ENCODE data around the gene DENND1A. TPM values are rescaled to one million over a fixed set of nuclear protein-coding genes. Genes with fewer than 3 reads are reported as not detected.

Gene DENND1A
- total RNA-seq, 1 experiment from 2014 or later, result 42.5 TPM

DNA sequence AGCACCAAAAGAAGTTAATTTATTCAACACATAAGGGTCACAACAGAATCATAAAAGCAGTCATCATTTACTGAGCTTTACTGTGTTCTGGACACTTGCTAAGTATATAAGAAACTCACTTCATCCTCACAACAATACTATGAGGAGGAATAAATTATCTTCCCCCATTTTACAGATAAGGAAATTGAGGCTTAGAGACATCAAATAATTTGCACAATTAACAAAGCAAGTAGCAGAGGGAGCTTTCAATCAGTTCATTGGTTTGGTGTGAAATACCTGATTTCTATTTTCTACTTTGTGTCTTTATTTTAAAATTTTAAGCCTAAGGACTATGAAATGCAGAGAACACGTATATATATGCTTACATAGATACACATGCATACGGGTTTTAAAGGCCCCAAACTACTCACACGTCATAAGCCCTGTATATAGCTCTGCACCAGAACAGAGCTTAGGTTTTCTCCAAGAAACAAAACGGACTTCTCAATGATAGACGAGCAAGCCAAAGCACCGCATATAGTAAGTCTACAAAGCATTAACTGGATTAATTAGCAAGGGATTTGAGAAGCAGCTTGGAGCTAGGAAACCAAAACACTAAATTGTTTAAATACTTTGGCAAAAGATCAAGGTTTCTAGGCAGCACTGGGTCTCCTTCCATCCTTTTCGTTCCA, 95.6 kb downstream of the DENND1A start:
- H3K27ac Mint-ChIP-seq (ENCODE audit: low read depth, unreplicated experiment), result peak overlapping the region; percentile 16
- no peak for DNase-seq (ENCODE audit: unreplicated experiment)
- H3K4me1 Mint-ChIP-seq (ENCODE audit: insufficient read depth, unreplicated experiment), result no peaks in the 10 kb centered on the region
- ChIA-PET CTCF (interaction anchor here (0.9 kb wide), 1 partner anchor 524 kb away, joined by 3 read pairs; no protein-coding TSS in a partner anchor), POLR2A (no interaction called here)
- BruUV-seq (replicated peaks), result no TSS peak
- no peaks in the 10 kb centered on the region for H3K27me3 Mint-ChIP-seq (ENCODE audit: insufficient read depth, unreplicated experiment)
- peaks cover 12% of the 10 kb centered on the region for H3K36me3 Mint-ChIP-seq (ENCODE audit: insufficient read depth, unreplicated experiment)
- intact Hi-C loops (cut with micrococcal nuclease), result no loop called here
- TF ChIP-seq, protein P1, sequence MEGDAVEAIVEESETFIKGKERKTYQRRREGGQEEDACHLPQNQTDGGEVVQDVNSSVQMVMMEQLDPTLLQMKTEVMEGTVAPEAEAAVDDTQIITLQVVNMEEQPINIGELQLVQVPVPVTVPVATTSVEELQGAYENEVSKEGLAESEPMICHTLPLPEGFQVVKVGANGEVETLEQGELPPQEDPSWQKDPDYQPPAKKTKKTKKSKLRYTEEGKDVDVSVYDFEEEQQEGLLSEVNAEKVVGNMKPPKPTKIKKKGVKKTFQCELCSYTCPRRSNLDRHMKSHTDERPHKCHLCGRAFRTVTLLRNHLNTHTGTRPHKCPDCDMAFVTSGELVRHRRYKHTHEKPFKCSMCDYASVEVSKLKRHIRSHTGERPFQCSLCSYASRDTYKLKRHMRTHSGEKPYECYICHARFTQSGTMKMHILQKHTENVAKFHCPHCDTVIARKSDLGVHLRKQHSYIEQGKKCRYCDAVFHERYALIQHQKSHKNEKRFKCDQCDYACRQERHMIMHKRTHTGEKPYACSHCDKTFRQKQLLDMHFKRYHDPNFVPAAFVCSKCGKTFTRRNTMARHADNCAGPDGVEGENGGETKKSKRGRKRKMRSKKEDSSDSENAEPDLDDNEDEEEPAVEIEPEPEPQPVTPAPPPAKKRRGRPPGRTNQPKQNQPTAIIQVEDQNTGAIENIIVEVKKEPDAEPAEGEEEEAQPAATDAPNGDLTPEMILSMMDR (IDR thresholded peaks at IDR 0.05; ENCODE audit: unreplicated experiment), result no peak
- H3K4me3 Mint-ChIP-seq (ENCODE audit: unreplicated experiment), result no peak overlapping the region
- H3K9me3 Mint-ChIP-seq (ENCODE audit: unreplicated experiment), result peaks cover 17% of the 10 kb centered on the region

DNA sequence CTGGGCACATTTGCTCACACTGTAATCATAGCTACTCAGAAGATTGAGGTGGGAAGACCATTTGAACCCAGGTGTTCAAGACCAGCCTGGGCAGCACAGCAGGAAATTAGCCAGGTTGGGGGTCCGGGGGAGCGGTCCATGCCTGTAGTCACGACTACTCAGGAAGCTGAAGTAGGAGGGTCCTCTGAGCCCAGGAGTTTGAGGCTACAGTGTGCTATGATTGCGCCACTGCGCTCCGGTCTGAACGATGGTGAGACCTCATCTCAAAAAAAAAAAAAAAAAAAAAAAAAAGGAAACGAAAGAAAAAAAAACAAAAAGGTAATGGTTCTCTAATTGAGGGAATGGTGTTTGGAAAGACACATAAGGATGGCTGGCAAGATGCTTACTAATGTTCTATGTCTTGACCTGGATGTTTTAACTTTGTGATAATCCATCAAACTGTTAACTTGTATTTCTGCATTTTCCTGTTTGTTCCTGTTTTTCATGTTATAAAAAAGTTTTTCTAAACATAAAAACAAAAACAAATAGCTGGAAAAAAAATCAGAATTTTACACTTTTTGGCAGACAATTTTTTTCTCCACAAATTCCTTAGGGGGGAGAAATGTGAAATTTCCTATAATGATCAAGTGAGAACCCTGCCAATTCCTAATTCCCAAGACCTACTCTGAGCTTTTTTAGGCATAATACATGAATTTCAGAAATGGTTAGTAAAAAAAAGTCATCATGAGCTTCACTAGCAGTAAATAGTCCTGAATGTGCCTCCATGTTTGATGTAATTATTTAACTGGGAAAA, 96.9 kb downstream of the DENND1A start:
- H3K4me3 Mint-ChIP-seq (ENCODE audit: unreplicated experiment), result no peak overlapping the region
- peaks cover 30% of the 10 kb centered on the region for H3K9me3 Mint-ChIP-seq (ENCODE audit: unreplicated experiment)
- peaks cover 12% of the 10 kb centered on the region for H3K36me3 Mint-ChIP-seq (ENCODE audit: insufficient read depth, unreplicated experiment)
- no peaks in the 10 kb centered on the region for H3K4me1 Mint-ChIP-seq (ENCODE audit: insufficient read depth, unreplicated experiment)
- intact Hi-C loops (cut with micrococcal nuclease), result no loop called here
- no peak overlapping the region for H3K27ac Mint-ChIP-seq (ENCODE audit: low read depth, unreplicated experiment)
- H3K27me3 Mint-ChIP-seq (ENCODE audit: insufficient read depth, unreplicated experiment), result no peaks in the 10 kb centered on the region
- POLR2A ChIA-PET, result interaction anchor here (0.6 to 0.9 kb wide), 2 partner anchors 8 to 91 kb away, joined by 3 read pairs; no protein-coding TSS in a partner anchor
- no peak for DNase-seq (ENCODE audit: unreplicated experiment)
- BruUV-seq (replicated peaks), result no TSS peak
- TF ChIP-seq, protein P1 (IDR thresholded peaks at IDR 0.05; ENCODE audit: unreplicated experiment), result no peak
- CTCF ChIA-PET, result interaction anchor here (0.6 kb wide), 1 partner anchor 208 kb away, joined by 4 read pairs; no protein-coding TSS in a partner anchor

DNA sequence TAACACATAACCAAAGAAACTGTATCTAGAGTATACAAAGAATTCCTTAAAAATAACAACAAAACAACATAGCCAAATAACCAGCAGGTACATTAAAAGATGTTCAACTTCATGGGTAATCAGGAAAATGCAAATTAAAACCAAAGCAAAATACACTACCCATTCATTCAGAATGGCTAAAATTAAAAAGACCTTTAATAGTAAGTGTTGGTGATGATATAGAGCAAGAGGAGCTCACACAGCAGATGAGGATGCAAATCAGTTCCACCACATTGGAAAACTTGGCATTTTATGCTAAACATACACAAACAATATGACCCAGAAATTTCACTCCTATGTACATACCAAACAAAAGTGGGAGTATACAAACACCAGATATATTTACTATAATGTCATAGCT, 97.8 kb downstream of the DENND1A start:
- no peaks in the 10 kb centered on the region for H3K27me3 Mint-ChIP-seq (ENCODE audit: insufficient read depth, unreplicated experiment)
- no TSS peak for BruUV-seq (replicated peaks)
- no peak for DNase-seq (ENCODE audit: unreplicated experiment)
- intact Hi-C loops (cut with micrococcal nuclease), result no loop called here
- CTCF ChIA-PET, result interaction anchor here (0.8 kb wide), 1 partner anchor 12 kb away, joined by 3 read pairs; no protein-coding TSS in a partner anchor
- POLR2A ChIA-PET, result no interaction called here
- H3K36me3 Mint-ChIP-seq (ENCODE audit: insufficient read depth, unreplicated experiment), result peaks cover 12% of the 10 kb centered on the region
- TF ChIP-seq, protein P1 (IDR thresholded peaks at IDR 0.05; ENCODE audit: unreplicated experiment), result no peak
- H3K4me1 Mint-ChIP-seq (ENCODE audit: insufficient read depth, unreplicated experiment), result no peaks in the 10 kb centered on the region
- H3K4me3 Mint-ChIP-seq (ENCODE audit: unreplicated experiment), result no peak overlapping the region
- H3K27ac Mint-ChIP-seq (ENCODE audit: low read depth, unreplicated experiment), result no peak overlapping the region
- peaks cover 37% of the 10 kb centered on the region for H3K9me3 Mint-ChIP-seq (ENCODE audit: unreplicated experiment)

DNA sequence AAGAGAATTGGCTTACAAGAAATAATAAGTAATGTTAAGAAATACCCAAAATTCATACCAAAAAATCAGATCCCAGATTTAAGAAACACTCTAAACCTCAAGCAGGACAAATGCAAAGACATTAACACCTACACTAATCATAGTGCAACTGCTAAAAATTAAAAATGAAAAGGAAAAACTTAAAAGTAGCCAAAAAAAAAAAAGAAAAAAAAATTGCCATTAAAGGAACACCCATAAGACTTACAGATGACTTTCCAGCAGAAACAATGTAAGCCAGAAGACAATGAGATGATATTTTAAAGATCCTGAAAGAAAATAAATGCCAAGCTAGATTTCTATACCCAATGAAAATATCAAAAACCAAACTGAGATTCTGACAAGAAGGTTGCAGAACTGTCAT, 101.5 kb downstream of the DENND1A start:
- intact Hi-C loops (cut with micrococcal nuclease), result no loop called here
- ChIA-PET CTCF (interaction anchor here (1.1 kb wide), 1 partner anchor 11 kb away, joined by 8 read pairs; no protein-coding TSS in a partner anchor), POLR2A (no interaction called here)
- TF ChIP-seq, protein P1 (IDR thresholded peaks at IDR 0.05; ENCODE audit: unreplicated experiment), result no peak
- H3K4me3 Mint-ChIP-seq (ENCODE audit: unreplicated experiment), result no peak overlapping the region
- peaks cover 12% of the 10 kb centered on the region for H3K36me3 Mint-ChIP-seq (ENCODE audit: insufficient read depth, unreplicated experiment)
- peaks cover 45% of the 10 kb centered on the region for H3K9me3 Mint-ChIP-seq (ENCODE audit: unreplicated experiment)
- no peak overlapping the region for H3K27ac Mint-ChIP-seq (ENCODE audit: low read depth, unreplicated experiment)
- no peak for DNase-seq (ENCODE audit: unreplicated experiment)
- no peaks in the 10 kb centered on the region for H3K4me1 Mint-ChIP-seq (ENCODE audit: insufficient read depth, unreplicated experiment)
- no TSS peak for BruUV-seq (replicated peaks)
- no peaks in the 10 kb centered on the region for H3K27me3 Mint-ChIP-seq (ENCODE audit: insufficient read depth, unreplicated experiment)
